RPMI7951 (cell line): ENCODE data around the gene MTHFS. TPM values are rescaled to one million over a fixed set of nuclear protein-coding genes. Genes with fewer than 3 reads are reported as not detected.

Experiments
- DNase-seq: peaks from one replicate; pipeline ENCODE4 v3.0.0-alpha.2; 2012; ENCODE audit warnings: low read depth
- total RNA-seq: library from RNA; depleted of rRNA; stranded (reverse); fragments of >200 nt; shearing (Covaris generic); gene quantifications from 2 replicates; pipeline ENCODE4 v1.2.3, GENCODE V29; 2014

The MTHFS gene
- total RNA-seq, 1 experiment from 2014 or later: 45.5 TPM

DNA sequence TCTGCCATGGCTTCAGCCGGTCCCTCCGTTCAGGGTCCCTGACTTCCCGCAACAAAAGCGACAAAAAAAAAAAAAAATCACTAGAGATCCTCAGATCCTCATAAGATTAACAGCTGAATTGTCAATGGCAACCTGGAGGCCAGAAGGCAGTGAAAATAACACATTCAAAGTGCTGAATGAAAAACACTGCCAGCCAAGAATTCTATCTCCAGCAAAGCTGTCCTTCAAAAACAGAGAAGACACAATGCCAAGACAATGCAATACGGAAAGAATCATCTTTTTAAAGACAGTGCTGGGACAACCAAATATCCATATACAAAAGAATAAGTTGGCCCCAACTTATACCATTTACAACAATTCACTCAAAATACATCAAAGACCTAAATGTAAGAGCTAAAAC is 21.6 kb downstream of the MTHFS start:
- DNase-seq: no peak

DNA sequence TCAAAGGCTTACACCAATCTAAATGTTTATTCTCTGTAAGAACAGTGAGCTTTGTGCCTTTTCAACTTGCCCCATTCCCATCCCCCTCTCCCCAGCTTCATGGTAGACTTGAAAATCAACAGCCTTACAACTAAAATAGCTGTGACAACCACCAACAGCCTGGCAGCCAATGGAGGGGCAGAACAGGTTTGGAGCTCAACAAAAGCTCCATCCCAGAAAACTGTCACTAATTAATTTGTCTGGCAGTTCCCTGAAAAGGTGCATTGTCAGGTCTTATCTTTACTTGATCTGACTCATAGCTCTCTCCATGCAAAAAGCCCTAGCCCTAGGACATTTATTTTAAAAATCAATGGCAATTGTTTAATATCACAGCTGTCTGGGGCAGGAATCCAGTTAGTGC is 22.6 kb downstream of the MTHFS start:
- DNase-seq: peak; percentile 74

DNA sequence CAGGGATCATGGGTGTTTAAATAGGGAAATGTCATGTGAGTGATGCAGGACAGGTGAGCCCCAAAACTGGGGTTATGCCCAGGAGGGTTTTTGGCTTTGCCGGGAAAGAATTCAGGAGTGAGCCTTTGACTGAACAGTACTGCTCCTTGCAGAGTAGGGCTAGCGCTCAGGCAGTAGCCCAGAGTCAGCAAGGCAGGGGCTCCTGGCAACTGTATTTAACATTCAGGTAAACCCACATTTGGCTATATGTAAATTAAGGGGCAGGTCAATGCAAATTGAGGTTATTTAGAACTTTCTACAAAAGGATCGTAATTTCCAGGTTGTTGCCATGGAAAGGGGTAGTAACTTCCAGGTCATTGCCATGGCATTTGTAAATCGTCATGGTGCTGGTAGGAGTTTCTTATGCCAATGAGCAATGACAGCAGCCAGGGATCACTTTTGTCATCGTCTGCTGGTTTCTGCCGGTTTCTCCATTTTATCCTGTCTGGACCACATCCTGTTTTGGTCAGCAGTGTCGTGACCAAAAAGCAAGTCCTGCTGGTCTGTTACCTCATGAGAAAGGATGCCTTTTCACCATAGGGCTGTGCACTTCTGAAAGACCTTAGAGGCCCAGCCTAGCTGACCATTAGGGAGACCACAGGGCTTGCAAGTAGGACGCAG is 24.3 kb downstream of the MTHFS start:
- peak; percentile 91 for DNase-seq

DNA sequence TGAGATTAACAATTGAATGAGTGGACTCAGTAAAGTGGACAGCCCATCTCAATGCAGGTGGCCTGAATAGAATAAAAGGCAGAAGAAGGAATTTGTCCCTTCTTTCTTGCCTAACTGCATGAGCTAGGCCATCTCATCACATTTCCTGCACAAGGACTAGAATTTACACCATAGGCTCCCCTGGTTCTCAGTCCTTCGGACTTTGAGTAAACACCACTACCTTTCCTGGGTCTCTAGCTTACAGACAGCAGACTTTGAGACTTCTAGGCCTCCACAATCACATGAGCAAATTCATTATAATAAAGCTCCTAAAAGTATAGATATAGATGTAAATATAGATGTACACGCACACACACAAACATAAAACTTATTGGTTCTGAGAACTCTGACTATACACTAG is 28.3 kb downstream of the MTHFS start:
- no peak for DNase-seq

DNA sequence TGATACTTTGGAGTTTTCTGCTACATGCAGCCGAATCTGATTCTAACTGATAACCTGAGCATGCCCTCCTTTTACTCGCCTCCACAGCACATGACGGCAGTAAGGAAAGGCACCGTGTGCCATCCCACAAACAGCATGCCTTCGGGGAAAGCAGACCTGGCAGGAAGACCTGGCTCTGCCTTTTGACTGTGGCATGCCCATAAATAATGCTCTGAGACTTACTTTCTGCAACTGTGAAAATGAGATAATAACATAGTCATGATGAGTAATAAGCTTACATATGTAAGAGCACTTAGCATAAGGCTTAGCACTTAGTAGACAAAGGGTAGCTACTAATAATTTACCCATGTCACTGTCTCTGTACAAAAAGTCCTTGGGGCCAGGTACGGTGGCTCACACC is 32.9 kb downstream of the MTHFS start:
- peak; percentile 37 for DNase-seq

DNA sequence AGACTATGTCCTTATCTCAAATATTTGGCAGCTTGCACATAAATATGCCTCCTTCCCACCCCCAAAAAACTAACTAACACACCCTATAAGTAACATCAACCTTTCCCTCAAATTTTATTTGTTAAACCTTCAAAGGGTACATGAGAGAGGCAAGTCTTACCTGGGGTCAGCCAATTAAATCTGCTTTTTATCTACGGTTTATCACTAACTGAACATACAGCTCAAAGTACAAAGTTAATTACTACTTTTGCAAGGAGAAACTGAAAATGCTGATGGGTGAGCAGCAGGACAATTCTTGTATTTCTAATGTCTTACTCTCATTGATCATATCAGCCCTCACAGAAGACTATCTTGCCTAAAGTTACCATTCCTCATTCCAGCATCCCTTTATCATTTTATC is 34.6 kb downstream of the MTHFS start:
- no peak for DNase-seq

DNA sequence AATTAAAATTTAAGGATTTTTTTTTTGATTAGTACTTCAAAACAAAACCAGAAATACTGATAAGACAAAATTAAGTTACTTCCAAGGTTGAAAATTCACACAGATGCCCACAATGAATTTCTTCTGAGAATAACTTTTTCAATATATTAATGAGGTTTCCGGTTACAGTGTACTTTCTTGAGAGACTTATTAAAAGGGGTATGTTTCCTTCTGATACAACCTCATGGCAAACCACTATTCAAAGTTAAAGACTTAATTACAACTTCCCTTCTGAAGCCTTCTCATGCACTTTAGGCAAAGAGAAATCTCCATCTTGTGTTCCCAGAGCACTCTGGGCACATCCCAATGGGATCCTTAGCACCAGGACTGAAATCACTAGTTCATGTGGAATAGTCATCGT is 36.2 kb downstream of the MTHFS start:
- no peak for DNase-seq

DNA sequence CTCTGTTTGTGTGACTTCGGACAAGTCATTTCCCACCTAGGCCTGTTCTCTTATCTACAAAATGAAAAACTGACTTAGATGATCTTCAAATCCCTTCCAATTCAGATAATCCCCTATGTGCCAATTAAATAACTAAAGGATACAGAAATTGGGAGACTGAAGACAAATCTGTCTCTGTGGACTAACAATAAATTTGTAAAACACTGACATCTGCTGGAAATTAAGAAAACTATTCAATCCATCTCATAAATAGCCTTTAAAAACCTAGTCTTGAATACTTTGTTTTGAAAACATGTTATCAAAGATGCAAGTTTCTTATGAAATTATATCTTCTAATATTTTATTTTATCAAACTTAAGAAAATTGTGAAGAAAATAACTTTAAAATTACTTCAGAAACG is 38.3 kb downstream of the MTHFS start:
- DNase-seq: peak; percentile 22

DNA sequence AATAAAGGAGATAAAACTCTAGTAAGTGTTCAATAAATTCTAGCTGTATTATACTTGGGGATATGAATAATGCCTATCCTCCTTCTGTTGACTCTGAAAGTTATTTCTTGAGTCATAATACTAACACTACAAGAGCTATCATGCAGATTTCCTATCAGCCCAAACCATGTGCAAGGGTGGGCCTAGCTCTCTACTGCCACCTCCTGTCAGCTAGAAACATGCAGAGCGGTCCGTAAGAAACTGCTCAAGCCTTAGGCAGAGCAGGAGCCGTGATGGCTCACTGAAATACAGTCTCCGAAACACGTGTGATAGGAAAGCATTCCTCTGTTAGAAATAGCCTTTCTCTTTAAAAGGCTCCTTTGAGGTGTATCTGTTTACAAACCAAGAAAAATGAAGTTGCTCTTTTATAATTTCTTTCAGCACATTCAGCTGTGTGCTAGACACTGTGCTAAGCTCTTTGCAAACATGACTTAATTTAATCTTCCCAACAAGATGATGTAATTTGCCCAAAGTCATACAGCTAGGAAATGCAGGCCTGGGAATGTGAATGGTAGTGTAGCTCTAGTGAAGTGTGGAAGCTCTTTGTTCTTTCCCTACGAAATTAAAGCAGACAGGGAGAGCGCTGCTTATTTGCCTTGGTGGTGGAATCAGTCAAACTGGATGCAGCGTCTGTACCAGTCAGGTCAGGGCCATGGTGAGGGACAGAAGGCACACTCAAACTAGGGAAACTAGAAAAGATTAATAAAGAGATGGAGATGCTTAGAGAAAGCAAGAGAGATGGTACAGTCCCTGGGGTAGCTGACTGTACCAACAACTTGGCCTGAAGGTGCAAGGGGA is 43.1 kb downstream of the MTHFS start:
- DNase-seq: peak; percentile 73

DNA sequence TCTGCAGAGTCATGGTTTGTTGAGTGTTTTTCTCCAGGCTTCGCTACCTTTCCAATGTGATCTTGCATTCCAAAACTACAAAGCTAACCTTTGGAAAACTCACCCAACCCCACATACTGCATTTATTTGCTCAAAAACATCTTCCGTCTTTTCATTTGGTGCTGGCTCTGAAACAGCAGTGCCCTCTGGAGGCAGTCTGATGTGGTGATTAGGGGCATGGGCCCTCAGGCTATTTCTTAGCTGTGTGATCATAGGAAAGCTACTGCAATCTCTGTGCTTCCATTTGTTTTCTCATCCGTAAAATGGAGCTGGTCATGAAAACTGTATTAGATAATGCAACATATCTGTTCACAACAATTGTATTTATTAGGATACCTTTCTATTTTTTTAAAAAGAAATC is 47.0 kb downstream of the MTHFS start:
- peak; percentile 38 for DNase-seq

DNA sequence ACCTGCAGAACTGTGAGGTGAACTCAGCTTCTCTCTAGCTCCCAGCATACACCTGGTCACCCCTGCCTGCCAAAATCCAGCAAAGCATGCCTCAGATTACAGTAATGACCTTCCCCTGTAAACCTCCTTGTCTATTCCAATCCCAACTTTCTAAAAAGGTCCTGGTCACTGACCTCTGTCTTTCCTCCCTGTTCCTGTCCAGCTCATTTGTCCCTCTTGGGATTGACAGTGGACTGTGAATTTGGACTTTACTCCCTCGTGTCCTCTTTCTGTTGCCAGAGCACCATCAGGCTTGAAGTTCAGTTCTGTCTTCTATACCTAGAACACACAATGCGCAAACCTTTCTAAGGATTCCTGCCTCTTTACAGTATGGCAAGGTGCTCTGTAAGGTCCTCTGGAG is 50.3 kb downstream of the MTHFS start:
- DNase-seq: no peak

DNA sequence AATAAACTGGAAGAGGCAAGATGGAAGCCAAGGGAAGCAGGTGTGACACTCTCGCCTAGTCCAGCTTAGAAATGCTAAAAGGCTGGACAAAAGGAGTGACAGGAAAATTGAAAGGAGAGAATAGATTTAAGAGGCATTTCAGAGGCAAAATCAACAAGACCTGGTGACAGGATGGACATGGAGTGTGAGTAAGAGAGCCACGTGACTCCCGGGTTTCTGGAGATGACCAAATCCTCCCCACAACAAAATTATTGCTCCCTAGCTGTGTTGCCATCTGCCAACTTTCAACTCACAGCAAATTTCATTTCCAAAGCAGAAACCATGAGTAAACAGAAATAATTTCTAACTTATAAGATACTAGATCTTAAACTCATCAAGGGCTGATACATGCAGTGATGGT is 52.6 kb downstream of the MTHFS start:
- DNase-seq: peak; percentile 50

DNA sequence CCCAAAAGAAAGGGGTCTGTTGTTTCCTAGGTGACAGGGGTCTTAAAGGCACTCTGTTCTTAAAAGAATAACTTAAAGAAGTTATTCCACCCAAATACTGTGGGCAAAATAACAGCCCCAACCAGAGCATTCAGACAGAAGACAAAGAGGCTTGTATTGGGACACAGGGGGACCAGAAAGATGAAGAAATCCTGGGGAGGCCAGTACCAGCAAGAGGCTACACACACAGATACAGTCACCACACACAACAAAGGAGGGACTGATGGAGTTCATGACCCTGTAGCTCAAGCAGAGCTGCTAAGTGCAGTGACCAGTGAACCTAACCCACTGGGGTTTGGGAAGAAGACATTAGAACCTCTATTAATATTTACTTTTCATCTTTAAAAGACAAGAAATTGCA is 59.0 kb downstream of the MTHFS start:
- no peak for DNase-seq

DNA sequence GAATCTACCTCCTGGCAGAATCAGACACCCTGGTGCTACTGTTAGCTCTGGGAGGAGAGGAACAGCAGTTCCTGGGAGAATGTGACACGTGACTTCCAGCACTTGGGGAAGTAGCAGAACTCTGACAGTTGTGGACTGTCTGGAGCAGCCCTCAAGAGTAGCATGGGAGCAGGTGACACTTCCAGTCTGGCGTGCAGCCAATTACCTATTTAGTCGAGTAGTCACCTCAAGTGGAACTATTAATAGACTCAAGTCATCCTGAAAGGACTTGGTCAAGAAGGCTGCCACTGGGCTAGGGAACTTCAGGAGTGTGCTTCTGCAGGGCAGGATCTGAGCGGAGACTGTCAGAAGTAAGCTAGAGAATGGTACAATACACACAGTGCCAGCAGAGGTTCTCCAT is 62.3 kb downstream of the MTHFS start:
- no peak for DNase-seq

DNA sequence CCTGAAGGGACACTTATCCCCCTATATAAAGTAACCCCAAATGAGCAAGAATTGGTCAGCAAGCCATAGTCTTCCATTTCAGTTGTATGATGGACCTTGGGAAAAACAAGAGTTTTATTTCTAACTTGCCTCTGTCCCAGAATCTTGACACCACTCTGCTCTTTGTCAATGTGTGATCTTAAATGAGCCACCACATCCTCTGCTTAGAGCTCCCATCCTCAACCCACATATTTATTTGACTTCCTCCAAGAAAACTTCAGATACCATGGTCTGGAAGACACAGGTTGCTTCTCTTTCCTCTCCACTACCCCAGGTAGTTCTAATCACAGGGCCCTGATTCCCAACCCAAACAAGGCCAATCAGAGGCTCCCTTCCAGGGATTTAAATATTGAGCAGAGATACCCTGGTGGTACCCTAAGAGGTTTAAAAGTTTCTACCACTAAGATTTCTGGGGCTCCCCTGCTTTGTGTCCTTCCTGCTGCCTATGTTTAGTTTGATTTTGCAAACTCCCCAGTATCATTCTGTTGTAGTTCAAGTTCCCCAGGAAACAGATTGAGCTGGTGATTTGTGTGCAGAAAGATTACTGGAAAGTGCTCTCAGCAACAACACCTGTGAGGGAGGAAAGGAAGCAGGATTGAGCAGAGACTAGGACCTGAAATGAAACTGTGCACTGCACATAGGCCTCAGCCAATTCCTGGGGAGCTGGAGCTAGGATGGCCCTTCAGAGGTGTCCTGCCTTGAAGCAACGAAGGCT is 64.3 kb downstream of the MTHFS start:
- DNase-seq: no peak

DNA sequence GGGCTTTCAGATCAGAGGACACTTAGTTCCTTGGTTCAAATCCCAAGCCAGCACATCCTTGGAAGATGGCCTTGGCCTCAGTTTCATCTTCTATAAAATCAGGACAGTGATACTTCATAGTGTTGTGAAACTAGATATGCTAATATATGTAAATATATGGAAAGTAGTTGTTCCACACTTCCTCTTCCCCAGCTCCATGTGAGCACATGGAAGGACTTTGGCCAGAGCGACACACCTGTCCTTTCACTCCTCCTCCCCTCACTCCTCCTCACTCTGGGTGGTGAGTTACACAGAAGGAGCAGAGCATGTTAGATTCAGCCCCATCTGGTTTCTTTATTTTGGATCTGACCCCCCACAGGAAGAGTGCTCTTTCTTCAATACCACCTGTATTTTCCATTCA is 65.2 kb downstream of the MTHFS start:
- no peak for DNase-seq

DNA sequence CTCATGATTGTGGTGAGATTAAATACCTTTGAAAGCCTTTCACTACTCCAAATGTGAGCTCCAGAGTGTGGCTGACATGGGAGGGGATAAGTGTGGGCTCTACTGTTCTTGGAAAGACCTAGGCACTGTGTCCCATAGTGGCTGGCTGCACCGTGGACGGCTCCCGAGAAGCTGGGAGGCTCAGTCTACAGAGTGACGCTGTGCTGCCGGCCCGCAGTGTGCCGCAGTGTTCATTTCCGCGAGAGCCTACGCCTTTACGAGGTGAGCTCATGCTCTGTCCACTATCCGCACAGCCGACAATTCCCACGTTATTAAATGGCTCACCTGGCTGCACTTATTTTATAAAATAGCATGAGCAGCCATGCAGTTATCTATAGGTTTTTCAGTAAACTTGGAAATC is 66.9 kb downstream of the MTHFS start:
- DNase-seq: no peak

DNA sequence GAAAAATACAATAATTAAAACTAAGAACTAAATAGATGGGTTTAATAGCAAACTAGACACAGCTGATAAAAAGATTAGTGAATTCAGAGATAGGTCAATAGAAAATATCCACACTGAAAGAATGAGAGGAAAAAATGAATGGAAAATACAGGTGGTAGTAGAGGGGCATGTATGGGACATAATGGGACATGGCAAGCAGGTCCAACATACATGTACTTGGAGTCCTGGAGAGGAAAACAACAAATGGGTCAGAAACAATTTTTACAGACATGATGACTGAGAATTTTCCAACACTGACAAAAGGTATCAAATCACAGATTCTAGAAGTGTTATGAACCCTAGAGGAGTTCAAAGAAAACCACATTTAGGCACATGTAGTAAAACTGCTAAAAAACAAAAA is 68.4 kb downstream of the MTHFS start:
- DNase-seq: no peak

DNA sequence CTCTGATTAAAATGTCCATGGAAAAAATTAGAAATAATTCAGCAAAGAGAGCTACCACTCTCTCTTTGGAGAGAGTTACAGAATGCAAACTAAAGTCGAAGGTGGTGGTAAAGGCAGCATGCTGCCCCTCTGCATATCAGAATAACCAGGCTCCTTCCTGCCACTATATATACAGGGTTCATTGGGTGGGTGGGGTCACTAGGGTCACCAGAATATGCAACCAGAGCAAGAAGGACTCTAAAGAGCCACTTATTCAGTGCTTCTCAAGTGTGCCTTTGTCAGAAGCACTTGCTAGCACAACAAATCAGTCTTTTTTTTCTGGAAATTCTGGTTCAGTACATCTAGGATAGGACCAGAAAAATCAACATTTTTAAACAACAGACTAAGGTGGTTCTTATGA is 70.0 kb downstream of the MTHFS start:
- DNase-seq: no peak

DNA sequence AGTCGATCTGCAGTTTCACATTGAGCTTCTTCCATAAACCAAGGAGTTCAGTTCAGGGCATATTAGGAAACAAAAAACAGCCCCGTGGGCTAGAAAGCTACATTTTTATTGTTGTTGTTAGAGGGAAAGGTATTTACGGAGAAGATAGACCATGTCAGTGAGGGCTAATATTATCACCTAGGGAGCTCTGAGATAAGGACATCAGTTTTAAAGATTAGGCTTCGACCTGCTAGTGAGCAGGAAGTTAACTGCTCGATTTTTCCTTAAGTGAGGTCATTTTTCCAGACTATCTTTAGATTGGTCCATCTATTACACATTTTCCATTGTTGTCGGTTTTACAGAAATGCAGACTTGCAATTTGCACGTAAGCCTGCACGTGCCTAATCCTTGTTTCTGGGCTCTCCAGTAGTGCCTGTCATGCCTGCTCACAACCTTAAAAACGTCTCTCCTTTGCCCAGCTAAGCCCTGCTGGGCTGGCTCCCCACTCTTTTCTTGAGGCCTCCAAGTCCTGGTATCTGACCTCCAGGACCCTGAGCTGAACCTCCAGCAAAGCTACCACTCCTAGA is 72.6 kb downstream of the MTHFS start:
- no peak for DNase-seq

DNA sequence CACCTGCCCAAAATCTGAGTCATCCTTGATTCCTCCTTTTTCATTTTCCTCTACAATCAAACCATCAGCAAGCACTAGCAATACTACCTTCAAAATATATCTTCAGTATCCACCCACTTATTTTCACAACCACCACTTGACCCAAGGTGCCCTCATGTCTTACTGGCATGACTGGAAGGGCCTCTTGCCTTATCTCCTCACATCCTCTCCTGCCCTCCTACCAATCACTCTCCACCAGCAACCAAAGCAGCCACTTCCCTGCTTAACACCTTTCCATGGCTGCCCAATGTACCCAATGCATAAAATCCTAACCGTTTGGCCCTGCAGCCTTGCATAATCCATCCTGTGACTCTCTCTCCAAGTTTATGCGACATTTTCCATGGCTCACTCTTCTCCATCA is 76.0 kb downstream of the MTHFS start:
- no peak for DNase-seq

DNA sequence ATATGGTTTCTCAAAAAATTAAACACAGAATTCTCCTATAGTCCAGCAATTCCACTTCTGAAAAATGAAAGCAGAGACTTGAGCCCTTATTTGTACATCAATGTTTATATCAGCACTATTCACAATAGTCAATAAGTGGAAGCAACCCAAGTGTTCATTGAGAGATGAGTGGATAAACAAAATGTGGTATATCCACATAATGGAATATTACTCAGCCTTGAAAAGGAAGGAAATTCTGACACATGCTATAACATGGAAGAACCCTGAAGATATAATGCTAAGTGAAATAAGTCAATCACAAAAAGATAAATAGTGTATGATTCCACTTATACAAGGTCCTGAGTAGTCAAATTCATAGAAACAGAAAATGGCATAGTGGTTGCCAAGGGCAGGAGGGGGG is 76.6 kb downstream of the MTHFS start:
- no peak for DNase-seq

DNA sequence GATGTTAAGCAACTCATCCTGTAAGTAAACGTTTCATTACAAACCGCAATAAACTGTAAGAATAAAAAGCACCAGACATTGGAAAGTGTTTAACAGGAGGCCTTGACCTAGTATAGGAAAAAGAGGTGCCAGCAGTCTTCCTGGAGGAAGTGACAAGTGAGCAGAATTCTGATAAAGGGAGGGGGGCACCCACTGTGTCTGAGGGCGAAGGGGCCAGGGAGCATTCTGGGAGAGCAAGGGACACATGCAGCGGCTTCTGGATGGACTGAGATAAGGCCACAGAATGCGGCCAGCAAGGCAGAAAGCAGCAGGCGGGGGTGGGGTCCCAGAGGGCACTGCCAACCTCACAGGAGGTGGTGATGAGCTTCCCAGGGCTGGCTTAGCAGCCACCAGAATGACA is 80.2 kb downstream of the MTHFS start:
- DNase-seq: no peak
